Loucy (cell line): ENCODE data around the gene KCNA3.

Experiments used
- CTCF ChIP-seq: fragments of 200-600 bp; sonication (generic); conservative IDR thresholded peaks from 2 replicates; pipeline ENCODE4 v1.5.1; 2014; ENCODE audit warnings: mild to moderate bottlenecking, antibody characterized with exemption, low read length
- EZH2phosphoT487 ChIP-seq: fragments of 200-600 bp; IDR thresholded peaks from 2 replicates; pipeline ENCODE4 v1.6.1; 2018; ENCODE audit warnings: antibody characterized with exemption, mild to moderate bottlenecking, moderate library complexity, borderline replicate concordance

- TF ChIP-seq CTCF (no peak), EZH2phosphoT487 (no peak)
Measured at GRCh38 chr1:110645821-110646735, 28.7 kb downstream of the KCNA3 start.
